NCI-H510A treated with DMSO at 0.1 percent for 48 hours (cell line): ENCODE data around the gene TPPP.
"Not testable (repeated sequence)": the region's sequence is repeated elsewhere in the genome, so short reads cannot be mapped to it uniquely, and the experiment has no call there.

ENCODE experiments used
- DNase-seq: peaks from one replicate; lab custom pipeline; 2025; lab: John Stamatoyannopoulos, UW

The TPPP gene

DNA sequence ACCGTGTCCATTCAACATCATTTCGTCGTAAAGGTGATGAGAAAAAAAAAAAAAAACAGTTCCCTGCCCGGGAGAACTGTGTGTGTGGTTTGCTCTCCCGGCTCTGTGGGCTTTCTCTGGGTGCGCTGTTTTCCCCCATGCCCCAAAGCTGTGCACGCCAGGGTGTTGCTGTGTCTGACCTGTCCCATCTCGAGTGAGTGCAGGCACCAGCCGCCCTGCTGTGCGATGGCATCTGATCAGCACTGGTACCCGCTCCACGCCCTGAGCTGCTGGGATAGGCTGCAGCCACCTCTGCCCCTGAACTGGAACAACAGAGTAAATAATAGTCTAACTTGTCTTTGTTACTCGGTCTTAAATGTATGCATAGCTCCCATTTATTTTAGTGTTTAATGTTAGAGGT is 47.7 kb downstream of the TPPP start:
- DNase-seq = no peak

DNA sequence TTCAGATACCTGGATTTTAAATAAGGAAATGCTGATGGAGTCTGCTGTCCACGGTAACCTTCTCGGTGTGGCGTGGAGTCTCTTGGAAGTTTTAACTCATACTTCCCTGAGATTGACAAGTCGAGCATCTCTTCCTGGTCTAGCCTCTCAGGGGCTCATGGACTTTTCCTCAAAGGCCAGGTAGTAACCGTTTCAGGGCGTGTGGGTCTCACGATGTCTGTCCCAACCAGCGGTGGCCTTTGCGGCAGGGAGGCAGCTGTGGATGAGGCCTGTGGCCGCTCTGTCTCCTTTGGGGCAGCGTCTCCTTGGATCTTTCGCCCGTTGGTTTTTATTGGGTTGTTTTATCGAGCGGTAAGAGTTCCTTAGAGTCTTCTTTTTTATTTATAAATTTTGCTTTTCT is 48.2 kb downstream of the TPPP start:
- DNase-seq = no peak

DNA sequence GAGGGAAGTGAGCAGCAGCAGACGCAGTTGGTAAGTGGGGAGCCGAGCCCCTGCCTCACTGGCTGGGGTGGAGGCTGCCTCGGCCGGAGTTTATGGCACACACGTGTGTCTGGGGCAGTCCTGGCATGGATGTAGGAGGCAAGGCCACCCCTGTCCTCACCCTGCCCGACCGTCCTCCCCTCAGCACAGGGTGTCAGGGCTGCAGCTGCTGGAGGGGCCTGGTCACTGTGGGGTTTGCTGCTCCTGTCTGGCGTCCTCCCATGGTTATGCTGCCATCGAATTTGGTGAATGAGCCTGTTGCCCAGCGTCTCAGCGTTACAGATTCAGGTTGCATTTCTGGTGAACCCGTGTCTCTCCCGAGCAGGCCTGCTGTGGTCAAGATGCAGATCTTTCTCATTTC is 48.6 kb downstream of the TPPP start:
- no peak for DNase-seq

DNA sequence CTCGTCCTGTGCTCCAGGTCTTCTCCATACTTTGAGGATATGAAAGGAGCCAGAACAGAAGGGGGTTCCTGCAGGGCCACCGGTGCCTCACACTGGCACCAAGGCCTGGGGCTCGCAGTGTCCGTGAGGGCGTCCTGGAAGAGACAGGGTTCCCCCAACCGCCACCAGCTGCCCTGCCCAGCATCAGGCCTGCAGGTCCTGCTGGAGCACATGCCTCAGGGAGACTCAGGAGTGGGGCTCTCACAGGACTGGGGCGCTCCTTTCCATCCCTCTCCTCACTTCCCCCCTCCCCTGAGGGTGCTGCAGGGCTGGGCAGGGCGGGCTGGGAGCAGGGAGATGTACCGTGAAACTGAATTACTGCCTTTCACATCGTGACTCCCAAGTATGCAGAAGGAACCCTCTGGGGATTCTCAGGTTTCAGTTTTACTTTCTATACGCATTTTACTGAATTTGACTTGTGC is 49.3 kb downstream of the TPPP start:
- DNase-seq = no peak

DNA sequence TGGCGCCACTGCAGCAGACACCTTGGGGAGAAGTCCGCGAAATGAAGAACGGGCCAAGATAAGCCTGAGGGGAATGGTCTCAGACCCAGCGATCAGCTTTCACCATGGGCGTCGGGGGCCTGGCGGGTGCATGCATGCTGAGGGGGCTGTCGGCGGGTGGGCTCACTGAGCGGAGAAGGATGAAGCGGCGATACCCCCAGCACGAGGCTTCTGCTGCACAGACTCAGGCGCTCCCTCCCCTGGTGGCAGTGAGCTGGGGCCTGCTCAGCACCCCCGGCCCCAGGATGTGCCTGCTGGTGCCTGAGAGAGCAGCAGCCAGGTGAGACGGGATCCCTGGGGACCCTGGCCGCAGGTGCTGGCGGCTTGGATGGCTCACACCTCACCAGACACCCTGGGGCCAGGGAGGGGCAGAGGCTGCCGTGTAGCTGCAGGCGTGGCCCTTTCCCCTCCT is 49.8 kb downstream of the TPPP start:
- DNase-seq = no peak

DNA sequence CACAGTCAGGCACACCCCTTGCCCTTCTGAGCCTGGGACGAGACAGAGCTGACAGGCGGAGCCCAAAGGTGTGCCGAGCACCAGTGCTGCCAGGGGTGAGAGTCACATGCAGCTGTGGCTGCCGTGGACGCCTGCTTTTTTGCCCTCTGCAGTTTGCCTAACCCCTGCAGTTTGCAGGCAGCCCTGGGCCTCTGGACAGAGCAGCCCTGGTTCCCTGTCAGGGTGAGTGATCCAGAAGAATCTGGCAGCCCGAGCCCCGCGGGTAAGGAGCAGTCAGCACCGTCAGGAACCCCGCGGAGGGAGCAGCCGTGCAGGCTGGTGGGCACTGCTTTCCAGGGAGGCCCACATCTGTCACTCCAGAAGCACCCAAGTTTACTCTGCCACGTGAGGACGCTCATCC is 50.7 kb downstream of the TPPP start:
- no peak for DNase-seq

DNA sequence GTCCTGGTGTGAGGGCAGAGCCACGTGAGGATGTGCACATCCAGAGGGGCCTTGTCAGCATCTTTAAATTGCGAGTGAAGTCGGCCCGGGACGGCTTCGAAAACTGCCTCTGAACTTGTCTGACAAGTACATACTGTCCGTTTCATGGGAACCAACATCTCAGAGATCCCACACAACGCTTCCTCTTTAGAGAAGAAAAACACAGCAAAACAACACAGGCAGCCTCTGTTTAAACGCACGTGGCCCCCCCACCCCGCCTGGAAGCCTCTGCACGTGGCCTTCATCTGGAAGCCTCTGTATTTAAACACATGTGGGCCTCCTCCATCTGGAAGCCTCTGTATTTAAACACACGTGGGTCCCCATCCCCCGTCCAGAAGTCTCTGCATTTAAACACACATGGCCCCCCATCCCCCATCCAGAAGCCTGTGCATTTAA is 51.8 kb downstream of the TPPP start:
- DNase-seq = no peak

DNA sequence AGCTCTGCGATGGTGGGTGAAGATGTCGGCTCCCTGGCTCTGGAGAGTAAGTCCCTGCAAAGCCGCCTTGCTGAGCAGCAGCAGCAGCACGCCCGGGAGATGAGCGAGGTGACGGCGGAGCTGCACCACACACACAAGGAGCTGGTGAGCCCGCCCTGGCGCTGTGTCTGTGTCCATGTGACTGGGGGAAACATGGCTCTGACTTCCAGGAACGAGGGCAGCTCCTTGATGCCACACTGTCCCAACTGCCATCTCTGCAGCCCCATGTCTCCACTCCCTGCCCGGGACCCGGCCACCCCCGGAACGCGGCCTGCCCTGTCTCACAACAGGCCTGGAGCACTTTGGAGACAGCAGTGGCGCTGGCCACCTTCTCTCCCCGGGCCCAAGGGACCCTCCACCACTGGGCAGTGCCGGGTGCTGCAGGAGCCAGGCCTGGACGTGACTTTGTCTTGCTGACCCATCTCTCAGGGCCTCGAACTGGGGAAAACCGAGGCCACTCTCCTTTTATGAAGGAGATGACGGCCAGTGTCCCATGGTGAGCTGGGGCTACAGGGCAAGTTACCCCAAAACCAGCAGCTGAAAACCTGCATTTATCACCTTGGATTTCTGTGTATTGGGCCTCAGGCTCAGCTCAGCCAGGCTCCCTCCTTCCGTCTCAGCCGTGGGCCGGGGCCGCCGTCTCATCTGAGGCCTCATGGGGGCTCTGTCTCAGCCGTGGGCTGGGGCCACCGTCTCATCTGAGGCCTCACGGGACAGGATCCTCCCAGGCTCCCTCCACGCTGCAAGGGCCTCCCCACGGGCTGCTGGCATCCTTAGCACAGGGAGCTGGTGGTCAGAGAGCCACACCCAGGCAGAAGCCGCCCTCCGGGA is 52.5 kb downstream of the TPPP start:
- no peak for DNase-seq

DNA sequence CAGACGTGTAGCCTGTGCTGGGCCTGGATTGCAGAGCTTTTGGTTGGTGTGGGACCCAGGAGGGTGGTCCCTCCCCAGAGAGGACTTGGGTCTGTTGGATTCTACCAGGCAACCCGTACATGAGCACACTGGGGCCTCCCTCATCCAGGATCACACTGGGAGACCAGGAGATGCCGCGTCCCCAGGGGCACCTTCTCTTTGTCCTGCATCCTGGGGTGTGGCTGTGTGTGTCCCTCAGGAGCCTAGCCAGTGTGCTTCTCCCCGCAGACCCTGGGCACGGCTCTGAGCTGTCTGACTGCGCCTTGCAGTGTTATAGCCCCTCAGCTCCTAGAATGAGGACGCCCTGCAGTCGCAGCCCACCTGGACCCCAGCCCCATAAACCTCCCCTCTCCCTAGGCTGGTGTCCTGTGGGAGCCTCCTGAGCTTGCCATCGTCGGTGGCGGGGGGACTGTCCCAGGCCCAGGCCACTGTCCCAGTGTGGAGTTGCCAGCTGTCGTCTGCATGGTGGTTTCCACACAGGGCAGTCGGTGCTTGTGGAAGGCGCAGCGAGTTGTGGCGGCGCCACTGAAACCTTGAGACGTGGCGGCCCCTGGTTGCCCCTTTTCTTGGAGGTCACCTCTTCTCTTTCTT is 53.5 kb downstream of the TPPP start:
- no peak for DNase-seq

DNA sequence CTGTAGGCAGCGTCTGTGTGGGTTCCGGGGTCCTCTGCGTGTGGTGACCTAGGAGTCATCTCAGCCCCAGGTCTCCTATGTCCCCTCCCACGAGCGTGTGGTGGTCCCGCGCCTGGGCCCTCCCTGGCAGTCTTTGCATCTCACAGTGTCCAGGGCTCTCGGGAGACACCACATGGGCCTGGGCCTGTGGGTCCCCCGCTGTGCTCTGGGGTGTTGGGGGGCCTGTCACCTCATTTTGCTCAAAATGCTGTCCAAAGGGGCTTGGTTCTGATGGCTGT is 54.0 kb downstream of the TPPP start:
- DNase-seq = no peak

DNA sequence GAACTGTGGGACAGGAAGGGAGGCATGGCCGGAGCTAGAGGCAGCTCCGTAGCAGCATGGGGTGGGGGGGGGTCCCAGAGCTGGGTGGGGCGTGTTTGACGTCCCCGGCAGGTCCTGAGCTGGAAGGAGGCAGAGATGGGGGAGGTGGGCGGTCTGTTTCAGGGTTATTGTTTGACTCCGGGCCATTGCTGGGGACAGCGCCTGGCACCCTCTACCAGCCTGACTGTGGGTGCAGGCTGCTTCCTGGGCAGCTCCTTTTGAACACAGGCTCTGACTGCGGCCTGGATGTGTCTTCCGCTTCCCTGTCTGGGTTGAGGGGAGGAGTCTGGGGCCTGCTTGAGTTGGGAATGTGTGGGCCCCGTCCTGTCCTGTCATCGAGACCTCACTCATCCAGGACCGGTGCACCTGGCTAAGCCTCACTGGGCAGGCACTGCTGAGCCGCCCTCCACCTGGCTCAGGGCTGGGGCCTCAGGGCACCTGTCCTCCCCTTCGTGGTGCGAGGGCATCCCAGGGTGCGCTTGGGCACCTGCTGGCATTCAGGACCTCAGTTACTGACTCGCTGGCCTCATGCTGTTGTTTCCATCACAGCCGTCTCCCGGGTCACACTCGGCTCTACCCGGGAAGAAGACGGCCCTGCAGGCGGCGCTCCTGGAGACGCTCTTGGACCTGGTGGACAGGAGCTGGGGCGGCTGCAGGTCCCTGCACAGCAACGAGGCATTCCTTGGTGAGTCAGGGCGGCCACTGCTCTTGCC is 54.5 kb downstream of the TPPP start:
- DNase-seq = no peak

DNA sequence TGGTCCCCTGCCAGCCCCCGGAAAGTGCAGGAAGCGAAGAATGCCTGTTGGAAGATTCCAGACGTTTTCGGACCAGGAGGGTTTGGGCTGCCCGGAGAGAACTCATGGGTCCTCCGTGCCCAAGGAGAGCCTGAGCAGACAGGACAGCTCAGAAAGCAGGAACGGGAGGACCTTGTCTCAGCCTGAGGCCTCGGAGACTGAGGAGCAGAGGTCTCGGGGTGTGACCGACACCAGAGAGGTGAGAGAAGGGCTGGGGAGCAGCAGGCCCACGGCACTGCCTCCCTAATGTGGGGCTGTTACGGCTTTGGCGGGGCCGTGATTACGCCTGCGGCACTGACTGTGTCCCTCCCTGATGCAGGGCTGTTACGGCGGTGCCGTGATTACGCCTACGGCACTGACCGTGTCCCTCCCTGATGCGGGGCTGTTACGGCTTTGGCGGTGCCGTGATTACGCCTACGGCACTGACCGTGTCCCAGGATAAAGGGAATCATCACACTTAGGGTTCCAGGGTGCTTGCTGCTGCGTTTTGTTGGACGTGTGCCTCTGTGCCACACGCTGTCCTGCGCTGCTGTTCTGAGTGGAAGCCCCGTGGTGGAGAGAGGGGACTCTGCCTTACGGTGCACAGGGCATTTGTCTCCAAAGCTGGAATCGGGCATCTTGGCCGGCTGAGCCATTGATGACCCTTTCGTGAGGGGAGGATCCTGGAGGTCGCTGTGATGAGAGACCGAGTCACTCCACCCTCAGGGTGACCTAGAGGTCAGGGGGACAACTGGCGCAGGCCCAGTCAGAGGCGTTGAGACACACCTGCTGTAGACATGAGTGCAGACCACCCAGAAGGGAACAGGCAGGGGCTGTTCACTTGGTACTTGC is 55.3 kb downstream of the TPPP start:
- no peak for DNase-seq

DNA sequence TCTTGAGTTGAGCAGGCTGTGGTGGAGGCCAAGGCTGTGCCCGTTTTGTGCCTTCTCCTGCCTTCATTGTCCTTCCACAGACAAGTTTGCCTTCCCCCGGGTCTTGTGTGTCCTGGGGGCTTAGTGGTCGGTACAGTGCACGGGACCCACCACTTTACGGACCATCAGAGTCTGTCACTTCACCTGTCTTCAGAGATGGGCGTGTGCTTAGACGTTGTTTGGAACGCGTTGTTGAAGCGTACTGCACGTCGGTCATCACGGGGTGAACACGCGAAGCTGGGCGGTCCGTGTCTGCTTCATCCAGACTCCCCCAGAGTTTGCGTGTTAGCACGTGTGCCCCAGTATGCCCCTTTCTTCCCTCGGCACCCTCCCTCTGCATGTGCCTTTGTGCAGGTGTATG is 56.2 kb downstream of the TPPP start:
- DNase-seq = no peak

DNA sequence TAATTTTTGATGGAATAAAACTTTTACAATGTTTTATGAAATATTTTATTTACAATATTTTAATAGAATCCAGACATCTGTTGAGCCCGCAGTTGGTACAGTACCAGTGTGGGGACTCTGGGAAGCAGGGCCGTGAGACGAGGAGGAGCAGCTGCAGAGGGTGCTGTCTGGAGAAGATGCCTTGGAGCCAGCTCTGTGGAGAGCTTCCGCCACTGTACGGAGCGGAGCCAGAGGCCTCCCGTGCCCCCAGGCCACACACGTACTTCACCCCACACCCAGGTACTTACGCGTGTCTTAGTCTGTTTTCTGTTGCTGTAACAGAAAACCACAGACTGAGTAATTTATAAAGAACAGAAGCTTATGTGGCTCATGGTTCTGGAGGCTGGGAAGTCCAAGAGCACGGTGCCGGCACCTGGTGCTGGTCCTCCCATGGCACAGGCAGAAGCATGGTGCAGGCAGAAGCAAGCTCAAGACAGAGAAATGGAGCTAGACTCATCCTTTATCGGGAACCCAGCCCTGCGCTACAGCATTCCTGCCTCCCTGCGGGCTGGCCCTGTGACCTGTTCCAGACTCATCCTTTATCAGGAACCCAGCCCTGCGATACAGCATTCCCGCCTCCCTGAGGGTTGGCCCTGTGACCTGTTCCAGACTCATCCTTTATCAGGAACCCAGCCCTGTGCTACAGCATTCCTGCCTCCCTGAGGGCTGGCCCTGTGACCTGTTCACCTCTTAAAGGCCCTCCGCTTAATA is 57.7 kb downstream of the TPPP start:
- no peak for DNase-seq

DNA sequence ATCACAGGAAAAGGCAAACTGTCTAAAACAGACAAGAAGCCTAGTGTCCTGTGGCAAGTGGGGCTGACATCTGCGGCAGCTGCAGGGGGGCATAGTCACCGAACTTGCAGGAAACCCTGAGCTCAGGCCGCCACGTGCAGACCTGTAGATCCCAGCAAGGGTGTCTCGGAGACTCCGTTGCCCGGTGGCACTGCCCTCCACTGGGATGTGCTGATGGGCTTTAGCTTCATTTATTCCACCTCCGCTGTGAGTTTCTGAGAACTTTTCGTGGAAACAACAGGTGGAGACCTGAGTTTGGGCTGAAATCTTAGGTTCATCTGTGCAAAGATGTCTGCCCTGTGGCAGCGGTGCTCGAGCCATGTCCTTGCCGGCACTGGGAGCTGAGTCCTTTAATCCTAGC is 59.0 kb downstream of the TPPP start:
- DNase-seq = no peak

DNA sequence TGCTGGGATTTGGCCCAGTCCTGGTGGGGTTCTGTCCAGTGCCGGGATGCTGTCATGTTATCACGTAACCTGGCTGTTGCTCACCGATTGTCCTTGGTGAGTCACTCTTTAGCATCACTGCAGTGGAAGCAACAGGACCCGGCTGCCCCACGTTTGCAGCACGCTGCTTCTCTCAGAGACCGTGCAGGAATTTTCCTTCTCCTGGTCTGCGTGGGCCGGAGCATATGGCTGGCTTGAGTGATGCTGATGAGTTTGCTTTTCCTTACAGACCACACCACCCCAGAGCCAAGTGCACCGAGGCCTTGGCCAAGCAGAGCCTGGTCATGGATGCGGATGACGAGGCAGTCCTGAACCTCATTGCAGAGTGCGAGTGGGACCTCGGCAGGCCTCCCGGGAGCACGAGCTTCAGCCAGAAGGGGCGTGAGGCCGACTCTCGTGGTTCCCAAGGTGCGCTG is 59.6 kb downstream of the TPPP start:
- DNase-seq = no peak

DNA sequence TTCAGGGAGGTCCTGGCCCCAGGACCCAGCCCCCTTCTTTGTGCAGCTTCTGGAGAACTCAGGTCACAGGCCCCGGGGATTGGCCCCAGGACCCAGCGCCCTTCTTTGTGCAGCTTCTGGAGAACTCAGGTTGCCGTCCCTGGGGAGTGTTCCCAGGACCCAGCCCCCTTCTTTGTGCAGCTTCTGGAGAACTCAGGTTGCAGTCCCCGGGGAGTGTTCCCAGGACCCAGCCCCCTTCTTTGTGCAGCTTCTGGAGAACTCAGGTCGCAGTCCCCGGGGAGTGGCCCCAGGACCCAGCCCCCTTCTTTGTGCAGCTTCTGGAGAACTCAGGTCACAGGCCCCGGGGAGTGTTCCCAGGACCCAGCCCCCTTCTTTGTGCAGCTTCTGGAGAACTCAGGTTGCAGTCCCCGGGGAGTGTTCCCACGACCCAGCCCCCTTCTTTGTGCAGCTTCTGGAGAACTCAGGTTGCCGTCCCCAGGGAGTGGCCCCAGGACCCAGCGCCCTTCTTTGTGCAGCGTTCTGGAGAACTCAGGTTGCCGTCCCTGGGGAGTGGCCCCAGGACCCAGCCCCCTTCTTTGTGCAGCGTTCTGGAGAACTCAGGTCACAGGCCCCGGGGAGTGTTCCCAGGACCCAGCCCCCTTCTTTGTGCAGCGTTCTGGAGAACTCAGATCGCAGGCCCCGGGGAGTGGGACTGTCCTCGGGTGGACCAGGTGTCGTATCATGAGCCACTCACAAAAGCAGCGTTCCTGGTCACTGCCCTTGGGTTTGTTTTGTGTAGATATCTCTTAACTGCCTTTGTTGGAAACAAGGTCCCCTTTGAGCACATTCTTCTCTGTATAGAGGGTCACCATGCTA is 64.6 kb downstream of the TPPP start:
- DNase-seq = not testable (repeated sequence)

DNA sequence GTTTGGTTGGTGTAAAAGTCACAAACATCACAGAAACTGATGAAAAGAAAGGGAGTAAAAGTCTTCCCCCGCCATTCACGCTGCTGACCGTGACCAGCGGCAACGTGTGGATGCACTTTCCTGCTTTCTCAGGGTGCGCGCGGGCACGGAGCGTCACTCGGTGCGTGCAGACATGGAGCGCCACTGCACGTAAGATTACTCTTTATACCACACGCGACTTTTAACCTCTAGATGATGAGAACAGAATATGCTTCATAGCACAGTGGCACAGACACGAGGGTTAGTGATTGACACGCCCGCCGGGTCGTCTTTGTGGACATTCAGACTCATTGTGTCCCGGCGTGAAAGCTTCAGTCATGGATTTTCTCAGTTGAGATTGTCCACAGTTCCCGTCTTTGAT is 65.3 kb downstream of the TPPP start:
- DNase-seq = no peak

DNA sequence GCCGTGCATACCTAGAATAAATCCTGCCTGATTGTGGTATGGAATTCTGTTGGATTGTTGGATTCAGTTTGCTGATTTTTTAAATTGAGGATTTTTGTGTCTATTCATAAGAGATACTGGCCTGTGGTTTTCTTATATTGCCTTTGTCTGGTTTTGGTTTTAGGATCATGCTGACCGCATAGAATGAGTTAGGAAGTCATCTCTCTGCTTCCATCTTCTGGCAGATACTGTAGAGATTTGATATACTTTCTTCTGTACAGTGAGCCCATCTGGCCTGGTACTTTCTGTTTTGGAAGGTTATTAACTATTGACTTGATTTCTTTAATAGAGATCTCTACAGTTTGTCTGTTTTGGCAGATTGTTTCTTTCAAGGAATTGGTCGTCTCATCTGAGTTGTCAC is 66.3 kb downstream of the TPPP start:
- DNase-seq = no peak

DNA sequence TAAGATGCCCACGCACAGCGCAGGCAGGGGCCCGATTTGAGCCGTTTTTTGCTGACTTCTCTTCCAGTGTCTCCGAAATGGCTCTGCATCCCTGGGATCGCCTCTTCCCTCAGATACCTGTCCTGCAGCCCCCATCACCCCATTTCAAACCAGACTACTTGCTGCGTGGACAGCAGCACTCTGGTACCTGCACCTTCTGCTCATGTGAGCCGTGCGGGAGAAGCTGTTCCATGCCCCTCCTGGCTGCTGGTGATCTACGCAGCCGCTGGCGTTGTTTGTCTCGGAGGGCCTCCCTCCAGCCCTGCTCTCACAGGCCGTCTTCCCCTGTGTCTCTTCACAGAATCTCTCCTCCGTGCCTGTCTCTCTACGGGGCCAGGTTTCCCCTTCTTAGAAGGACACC is 67.6 kb downstream of the TPPP start:
- no peak for DNase-seq

DNA sequence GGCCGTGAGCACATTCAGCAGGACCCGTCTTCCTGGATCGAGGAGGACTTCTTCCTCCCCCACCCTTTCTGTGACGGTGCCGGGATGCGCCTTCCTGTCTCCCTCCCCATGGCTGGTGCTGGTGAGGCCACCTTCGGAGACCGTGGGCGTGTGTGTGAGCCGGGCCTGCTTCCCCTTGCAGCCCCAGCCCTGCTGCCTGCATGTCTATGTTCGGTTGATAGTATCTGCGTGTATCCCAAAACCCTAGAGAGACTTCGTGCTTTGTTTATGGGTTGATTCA is 68.3 kb downstream of the TPPP start:
- DNase-seq = no peak
